ENCODE data around the gene AOX1. TPM values are rescaled to one million over a fixed set of nuclear protein-coding genes. Genes with fewer than 3 reads are reported as not detected.

Gene AOX1
- polyA plus RNA-seq, 1 experiment, result 10.2 TPM

DNA sequence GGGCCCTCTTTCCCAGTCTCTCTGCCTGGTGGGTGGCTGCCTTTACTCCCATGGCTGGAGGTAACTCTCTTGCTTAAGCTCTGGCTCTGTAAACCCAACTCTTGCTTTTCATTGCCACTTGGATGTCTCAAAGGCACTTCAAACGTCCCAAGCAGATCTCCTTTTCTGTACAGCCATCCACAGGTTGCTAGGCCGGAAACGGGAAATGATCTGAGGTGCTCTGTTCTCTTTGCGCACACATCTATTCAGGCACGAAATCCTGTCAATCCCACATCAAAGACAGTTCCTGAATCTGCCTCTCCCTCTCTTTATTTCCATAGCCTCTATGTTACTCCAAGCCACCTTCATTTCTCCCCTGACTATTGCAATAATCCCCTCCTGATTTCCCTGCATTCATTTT lies 87.4 kb downstream of the AOX1 start:
- POLR2A ChIA-PET, result no interaction called here
- TF ChIP-seq, protein P1, sequence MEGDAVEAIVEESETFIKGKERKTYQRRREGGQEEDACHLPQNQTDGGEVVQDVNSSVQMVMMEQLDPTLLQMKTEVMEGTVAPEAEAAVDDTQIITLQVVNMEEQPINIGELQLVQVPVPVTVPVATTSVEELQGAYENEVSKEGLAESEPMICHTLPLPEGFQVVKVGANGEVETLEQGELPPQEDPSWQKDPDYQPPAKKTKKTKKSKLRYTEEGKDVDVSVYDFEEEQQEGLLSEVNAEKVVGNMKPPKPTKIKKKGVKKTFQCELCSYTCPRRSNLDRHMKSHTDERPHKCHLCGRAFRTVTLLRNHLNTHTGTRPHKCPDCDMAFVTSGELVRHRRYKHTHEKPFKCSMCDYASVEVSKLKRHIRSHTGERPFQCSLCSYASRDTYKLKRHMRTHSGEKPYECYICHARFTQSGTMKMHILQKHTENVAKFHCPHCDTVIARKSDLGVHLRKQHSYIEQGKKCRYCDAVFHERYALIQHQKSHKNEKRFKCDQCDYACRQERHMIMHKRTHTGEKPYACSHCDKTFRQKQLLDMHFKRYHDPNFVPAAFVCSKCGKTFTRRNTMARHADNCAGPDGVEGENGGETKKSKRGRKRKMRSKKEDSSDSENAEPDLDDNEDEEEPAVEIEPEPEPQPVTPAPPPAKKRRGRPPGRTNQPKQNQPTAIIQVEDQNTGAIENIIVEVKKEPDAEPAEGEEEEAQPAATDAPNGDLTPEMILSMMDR (IDR thresholded peaks at IDR 0.05; ENCODE audit: insufficient read depth, low read depth, low read length), result no peak
- no peak for DNase-seq (ENCODE audit: low read depth)
- no peak overlapping the region for H3K4me3 ChIP-seq (ENCODE audit: low read depth, low read length)
- no peaks in the 10 kb centered on the region for H3K27me3 ChIP-seq (ENCODE audit: control insufficient read depth, insufficient read depth, low read length)
- CTCF ChIA-PET, result interaction anchor here (1.5 kb wide), 1 partner anchor 10 kb away, joined by 4 read pairs; no protein-coding TSS in a partner anchor
- no peaks in the 10 kb centered on the region for H3K36me3 ChIP-seq (ENCODE audit: control insufficient read depth, insufficient read depth, low read length)

DNA sequence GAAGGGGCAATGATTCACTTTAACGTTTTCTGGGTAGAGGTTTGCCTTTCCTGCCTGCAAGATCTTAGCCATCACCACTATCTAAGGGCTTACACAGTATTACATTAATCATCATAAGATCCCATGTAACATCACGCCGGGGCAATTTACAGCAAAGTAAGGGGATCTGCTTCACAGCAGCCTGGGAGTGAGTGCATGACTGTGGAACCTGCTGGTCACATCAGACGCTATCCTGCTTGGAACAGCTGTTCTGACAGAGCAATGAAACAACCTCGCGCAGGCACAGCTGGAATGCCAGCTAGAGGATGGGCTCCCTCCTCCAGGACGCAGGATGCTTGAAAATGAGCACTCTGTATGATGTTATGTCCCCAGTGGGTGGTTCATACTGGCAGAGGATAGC lies 89.0 kb downstream of the AOX1 start:
- CTCF ChIA-PET, result interaction anchor here (1.8 kb wide), 1 partner anchor 28 kb away, joined by 7 read pairs; no protein-coding TSS in a partner anchor
- Histone ChIP-seq H3K4me3 (ENCODE audit: low read depth, low read length) (no peak overlapping the region), H3K36me3 (ENCODE audit: control insufficient read depth, insufficient read depth, low read length) (no peaks in the 10 kb centered on the region), H3K27me3 (ENCODE audit: control insufficient read depth, insufficient read depth, low read length) (no peaks in the 10 kb centered on the region)
- POLR2A ChIA-PET, result no interaction called here
- DNase-seq (ENCODE audit: low read depth), result no peak
- TF ChIP-seq, protein P1 (IDR thresholded peaks at IDR 0.05; ENCODE audit: insufficient read depth, low read depth, low read length), result no peak

DNA sequence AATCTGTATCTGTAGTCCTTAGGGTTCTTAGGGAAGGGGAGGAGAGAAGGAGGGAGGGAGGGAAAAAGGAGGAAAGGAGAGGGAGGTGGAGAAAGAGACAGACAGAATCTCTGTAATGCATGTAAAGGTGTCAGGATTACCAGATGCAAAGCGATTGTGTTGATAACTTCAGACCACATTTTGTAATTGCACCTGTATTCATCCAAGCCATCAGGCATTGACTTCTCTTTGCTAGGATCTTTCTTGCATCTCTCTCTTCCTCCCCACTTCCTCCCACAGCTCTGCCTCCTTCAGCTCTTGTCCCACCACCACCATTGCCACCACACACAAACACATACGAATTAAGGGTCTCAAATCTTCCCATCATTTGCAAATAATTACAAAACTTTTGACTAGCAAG lies 91.4 kb downstream of the AOX1 start:
- no peak overlapping the region for H3K4me3 ChIP-seq (ENCODE audit: low read depth, low read length)
- ChIA-PET POLR2A (no interaction called here), CTCF (no interaction called here)
- H3K27me3 ChIP-seq (ENCODE audit: control insufficient read depth, insufficient read depth, low read length), result no peaks in the 10 kb centered on the region
- H3K36me3 ChIP-seq (ENCODE audit: control insufficient read depth, insufficient read depth, low read length), result no peaks in the 10 kb centered on the region
- DNase-seq (ENCODE audit: low read depth), result no peak
- TF ChIP-seq, protein P1 (IDR thresholded peaks at IDR 0.05; ENCODE audit: insufficient read depth, low read depth, low read length), result no peak

DNA sequence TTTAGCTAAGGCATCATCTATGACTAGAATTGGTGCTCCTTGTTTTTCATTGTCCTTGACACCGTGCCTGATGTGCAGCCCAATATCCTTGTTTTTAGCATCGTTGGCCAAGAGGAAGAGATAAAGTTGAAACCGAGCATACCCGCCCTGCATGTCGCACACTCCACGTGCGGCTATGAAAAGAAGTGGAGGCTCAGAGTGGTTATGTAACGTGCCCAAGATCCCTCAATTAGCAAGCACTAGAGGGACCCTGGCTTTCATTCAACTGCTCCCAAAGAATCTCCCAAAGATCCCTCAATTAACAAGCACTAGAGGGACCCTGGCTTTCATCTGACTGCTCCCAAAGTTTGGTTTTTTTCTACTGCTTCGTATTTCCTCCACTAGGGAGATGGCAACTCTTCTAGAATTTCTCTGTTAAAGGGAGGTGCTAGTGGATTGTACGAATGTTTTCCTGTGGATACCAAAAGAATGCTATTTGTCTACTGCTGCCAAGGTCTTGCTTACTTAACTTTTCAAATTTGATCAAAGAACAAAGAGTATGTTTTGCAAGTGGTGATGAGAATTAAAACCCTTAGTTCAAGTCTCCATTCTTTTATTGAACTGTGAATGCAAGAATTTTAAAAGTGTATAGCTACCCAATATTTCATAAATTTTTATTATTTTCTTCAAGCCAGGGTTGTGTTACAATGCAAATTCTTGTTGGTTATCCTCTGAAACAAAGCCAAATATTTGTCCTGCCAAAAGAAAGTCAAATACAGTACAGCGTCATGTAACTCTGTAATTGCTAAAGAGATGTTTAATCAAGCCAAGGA lies 92.1 kb downstream of the AOX1 start:
- Histone ChIP-seq H3K36me3 (ENCODE audit: control insufficient read depth, insufficient read depth, low read length) (no peaks in the 10 kb centered on the region), H3K4me3 (ENCODE audit: low read depth, low read length) (no peak overlapping the region), H3K27me3 (ENCODE audit: control insufficient read depth, insufficient read depth, low read length) (no peaks in the 10 kb centered on the region)
- ChIA-PET CTCF (no interaction called here), POLR2A (no interaction called here)
- peak; percentile 26 for DNase-seq (ENCODE audit: low read depth)
- TF ChIP-seq, protein P1 (IDR thresholded peaks at IDR 0.05; ENCODE audit: insufficient read depth, low read depth, low read length), result peak; percentile 19; the same call in 1 of the 2 replicates

DNA sequence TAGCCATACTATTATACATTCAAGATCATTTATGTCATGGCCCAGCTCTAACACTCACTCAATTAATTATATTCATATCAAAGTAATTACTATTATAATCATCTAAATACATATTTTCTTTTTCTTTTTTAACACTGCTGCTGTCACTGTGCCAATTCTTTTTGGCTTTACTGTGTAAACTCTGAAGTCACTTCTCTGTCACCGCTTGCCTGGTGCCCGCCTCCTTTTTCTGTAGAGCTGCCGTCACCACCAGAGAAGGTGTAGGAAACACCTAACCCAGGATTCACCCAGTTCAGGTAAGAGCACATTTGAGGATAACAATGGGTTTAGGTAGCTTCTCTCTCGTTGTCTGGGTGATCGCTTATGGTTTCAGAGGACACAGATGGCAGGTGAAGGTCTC lies 93.3 kb downstream of the AOX1 start:
- CTCF ChIA-PET, result no interaction called here
- Histone ChIP-seq H3K4me3 (ENCODE audit: low read depth, low read length) (no peak overlapping the region), H3K36me3 (ENCODE audit: control insufficient read depth, insufficient read depth, low read length) (no peaks in the 10 kb centered on the region), H3K27me3 (ENCODE audit: control insufficient read depth, insufficient read depth, low read length) (no peaks in the 10 kb centered on the region)
- POLR2A ChIA-PET, result no interaction called here
- DNase-seq (ENCODE audit: low read depth), result no peak
- TF ChIP-seq, protein P1 (IDR thresholded peaks at IDR 0.05; ENCODE audit: insufficient read depth, low read depth, low read length), result no peak
